Pancreas (tissue), 10 donors: Measurements from ENCODE around the gene ARHGAP4. TPM values are rescaled to one million over a fixed set of nuclear protein-coding genes. Genes with fewer than 3 reads are reported as not detected.

Experiments
- ATAC-seq, 4 donors: fragments of 200-7000 bp; cut with Tn5 transposase; one replicate each; pipeline versions ENCODE4 v1.8.0 to v1.9.1; 2020; ENCODE audit warnings: mild to moderate bottlenecking in 4 of 4, moderate library complexity in 4 of 4
- DNase-seq, 6 donors: peaks; one replicate each; pipeline ENCODE4 v3.0.0-alpha.2; 2020
- FAIRE-seq: peaks from 2 replicates; lab custom pipeline; 2012; peaks lifted over from hg19 to GRCh38; lab: Jason Lieb, UNC
- H3K27ac ChIP-seq, 4 donors: fragments of 200-600 bp; sonication (generic); 1 replicate in 3 of 4; 2 replicates in 1 of 4; pipeline versions ENCODE4 v1.5.0 to v1.8.0; 2020
- H3K27me3 ChIP-seq, 4 donors: fragments of 200-600 bp; one replicate each; pipeline ENCODE4 v1.8.0; 2021
- H3K36me3 ChIP-seq, 3 donors: fragments of 200-600 bp; sonication (generic) in 1 of 3; one replicate each; pipeline versions ENCODE4 v1.5.0 to v1.8.0; 2020 to 2021
- H3K4me1 ChIP-seq, 3 donors: fragments of 200-600 bp; one replicate each; pipeline ENCODE4 v1.8.0; 2021
- H3K4me3 ChIP-seq, 4 donors: fragments of 200-600 bp; sonication (generic) in 2 of 4; one replicate each; pipeline versions ENCODE4 v1.5.0 to v1.8.0; 2020 to 2021
- H3K9me3 ChIP-seq, 4 donors: fragments of 200-600 bp; one replicate each; pipeline ENCODE4 v1.8.0; 2021
- CTCF ChIP-seq, 4 donors: fragments of 200-600 bp; sonication (generic) in 3 of 4; IDR thresholded peaks; one replicate each; pipeline versions ENCODE4 v1.5.0 to v1.8.0; 2021; ENCODE audit warnings: antibody characterized with exemption in 4 of 4
- WGBS, 2 donors: extraction: QIAGEN DNeasy Blood & Tissue Kit; methylation state at CpG; one replicate each; pipeline ENCODE4 v1.1.7; 2013; 5-methylcytosine and 5-hydroxymethylcytosine counted together
- intact Hi-C, 3 donors: fragments of 100-400 bp; cut with DNase I; formaldehyde crosslinking; loops; one replicate each; pipeline versions ENCODE4 v1.11.1 to v1.14.2; 2022
- polyA plus RNA-seq, 2 donors: library from polyadenylated mRNA; stranded (reverse); fragments of 200-250 nt; gene quantifications; one replicate each; pipeline ENCODE4 v1.2.3, GENCODE V29; 2013
- total RNA-seq, 6 donors: library from RNA; stranded (reverse); fragmentation: NEBNext Ultra II Directional in 4 of 6; extraction: Animal tissue kit (Norgen Biotek cat#: 25700) in 4 of 6; gene quantifications; one replicate each; pipeline versions ENCODE4 v1.2.1 to v1.2.4, GENCODE V29; 2021 to 2023
- donor health status: healthy with polysubstance abuse.
- donor health status: DM: no; HTN: no; CAD: no; lungs with moderate emphysema.
- donor health status: DM: no; HTN: no; CAD: no.
- donor health status: control.
- donor health status: control.
- donor health status: Bipolar disorder and iron deficiency.
- donor health status: DM: yes; HTN: yes; CAD: no.
- donor health status: DM: no; HTN: no; CAD: no.
- donor health status: DM: no; HTN: no; CAD: no.
- donor health status: DM: yes; HTN: yes; CAD: no.

ARHGAP4 gene
- total and polyA plus RNA-seq, 8 donors, result 1.9 to 71.7 (median 10.1) TPM

- peaks cover 0 to 27% (median 11%) of the 10 kb centered on the region in 3 donors for H3K36me3 ChIP-seq
- no peak for TF ChIP-seq CTCF (IDR thresholded peaks at IDR 0.05)
- peak in 1 of 6 donors; percentile 49 for DNase-seq
These were observed 38.0 kb upstream of the ARHGAP4 start for GRCh38 chrX:153964105-153964504.

GRCh38 chrX:153963546-153963945 is 37.5 kb upstream of the ARHGAP4 start:
- intact Hi-C loops, result no loop called here
- Histone ChIP-seq H3K4me3 (no peak overlapping the region), H3K27ac (no peak overlapping the region), H3K9me3 (no peaks in the 10 kb centered on the region), H3K36me3 (peaks cover 0 to 29% (median 11%) of the 10 kb centered on the region in 3 donors), H3K27me3 (no peaks in the 10 kb centered on the region), H3K4me1 (no peaks in the 10 kb centered on the region)
- WGBS, 2 donors, result 88 to 90% methylated on average over 12 of the region's 12 CpGs
- FAIRE-seq (no peak), ATAC-seq (no peak), DNase-seq (peak in 1 of 6 donors; percentile 39)
- TF ChIP-seq CTCF (IDR thresholded peaks at IDR 0.05), result no peak

More at GRCh38 chrX:153964105-153964504, 38.0 kb upstream of the ARHGAP4 start:
- intact Hi-C loops, result no loop called here
- no peak for FAIRE-seq
- 91 to 92% methylated on average over 14 of the region's 14 CpGs for WGBS, 2 donors
- ATAC-seq, result no peak
- no peaks in the 10 kb centered on the region for H3K9me3 ChIP-seq
- H3K4me1 ChIP-seq, result peaks cover 0 to 1% (median 0%) of the 10 kb centered on the region in 3 donors
- H3K27me3 ChIP-seq, result no peaks in the 10 kb centered on the region
- H3K4me3 ChIP-seq, result no peak overlapping the region
- no peak overlapping the region for H3K27ac ChIP-seq

- ATAC-seq (no peak), FAIRE-seq (no peak), DNase-seq (peak in 1 of 6 donors; percentile 53)
- peaks cover 0 to 44% (median 13%) of the 10 kb centered on the region in 3 donors for H3K36me3 ChIP-seq
- intact Hi-C loops, result no loop called here
- H3K9me3 ChIP-seq, result no peaks in the 10 kb centered on the region
- H3K27ac ChIP-seq, result no peak overlapping the region
- no peak overlapping the region for H3K4me3 ChIP-seq
- 91 to 92% methylated on average over 11 of the region's 11 CpGs for WGBS, 2 donors
- TF ChIP-seq CTCF (IDR thresholded peaks at IDR 0.05), result no peak
- no peaks in the 10 kb centered on the region for H3K27me3 ChIP-seq
- H3K4me1 ChIP-seq, result no peaks in the 10 kb centered on the region
These were observed 35.2 kb upstream of the ARHGAP4 start for GRCh38 chrX:153961292-153961691.

GRCh38 chrX:153960786-153961185 is 34.7 kb upstream of the ARHGAP4 start:
- ATAC-seq (no peak), FAIRE-seq (no peak)
- peaks cover 0 to 48% (median 14%) of the 10 kb centered on the region in 3 donors for H3K36me3 ChIP-seq

More at GRCh38 chrX:153960786-153961185, 34.7 kb upstream of the ARHGAP4 start:
- Histone ChIP-seq H3K4me1 (no peaks in the 10 kb centered on the region), H3K9me3 (no peaks in the 10 kb centered on the region), H3K4me3 (no peak overlapping the region), H3K27ac (no peak overlapping the region), H3K27me3 (no peaks in the 10 kb centered on the region)
- TF ChIP-seq CTCF (IDR thresholded peaks at IDR 0.05), result no peak
- intact Hi-C loops, result no loop called here
- peak in 2 of 6 donors; percentile 17 to 60 for DNase-seq
- WGBS, 2 donors, result 78 to 79% methylated on average over 22 of the region's 22 CpGs
